ENCODE results near the gene PBX3.

The PBX3 gene

DNA sequence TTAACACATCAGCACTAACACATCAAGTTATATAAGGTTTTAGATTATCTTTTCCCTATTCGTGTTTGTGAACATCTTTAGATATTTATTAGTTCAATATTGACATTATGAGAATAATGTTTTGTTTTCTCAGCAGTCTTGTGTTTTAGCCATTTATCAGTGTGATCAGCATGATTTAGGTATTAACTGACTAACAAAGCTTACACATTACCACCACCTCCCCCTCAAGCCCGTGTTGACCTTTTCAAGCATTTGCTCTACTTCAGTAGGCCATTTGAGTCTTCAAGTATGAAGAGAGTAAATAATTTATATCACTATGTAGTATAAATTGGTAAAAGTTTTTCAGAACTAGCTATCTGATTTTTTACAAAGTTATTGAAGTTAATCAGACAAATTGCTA is 6.9 kb downstream of the PBX3 start:
- no peak for DNase-seq (ENCODE audit: low read depth)

GRCh38 chr9:125755340-125755739 is 8.2 kb downstream of the PBX3 start:
- no peak overlapping the region for H3K4me3 ChIP-seq (ENCODE audit: low read depth, low read length)
- TF ChIP-seq CTCF (conservative IDR thresholded peaks at IDR 0.05; ENCODE audit: low read depth, low read length) = no peak

More for the DNA sequence above, 6.9 kb downstream of the PBX3 start:
- H3K4me3 ChIP-seq (ENCODE audit: low read depth, low read length) = no peak overlapping the region
- TF ChIP-seq CTCF (conservative IDR thresholded peaks at IDR 0.05; ENCODE audit: low read depth, low read length) = no peak

DNA sequence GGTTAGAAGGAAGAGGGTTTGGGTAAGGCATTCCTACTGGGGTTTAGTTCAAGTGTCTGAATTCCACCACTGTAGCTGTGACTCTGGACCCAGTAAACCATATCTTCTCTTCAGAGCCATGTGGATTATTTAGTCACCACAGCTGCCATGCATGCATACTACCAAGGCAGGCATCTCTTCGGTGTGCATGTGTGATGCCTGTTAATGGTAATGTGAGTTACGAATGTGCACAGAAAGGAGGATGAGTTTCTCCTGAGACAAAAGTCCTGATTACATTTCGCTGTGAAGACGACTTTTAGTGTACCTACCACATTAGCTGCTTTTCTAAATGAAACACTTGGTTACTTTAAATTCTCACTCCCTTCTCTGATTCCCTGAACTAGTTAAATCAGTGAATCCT is 9.3 kb downstream of the PBX3 start:
- DNase-seq (ENCODE audit: low read depth) = no peak
- no peak for TF ChIP-seq CTCF (conservative IDR thresholded peaks at IDR 0.05; ENCODE audit: low read depth, low read length)
- no peak overlapping the region for H3K4me3 ChIP-seq (ENCODE audit: low read depth, low read length)

More at GRCh38 chr9:125755340-125755739, 8.2 kb downstream of the PBX3 start:
- DNase-seq (ENCODE audit: low read depth) = no peak

- H3K4me3 ChIP-seq (ENCODE audit: low read depth, low read length) = no peak overlapping the region
- DNase-seq (ENCODE audit: low read depth) = no peak
- no peak for TF ChIP-seq CTCF (conservative IDR thresholded peaks at IDR 0.05; ENCODE audit: low read depth, low read length)
Observed at GRCh38 chr9:125757834-125758233, 10.7 kb downstream of the PBX3 start.

DNA sequence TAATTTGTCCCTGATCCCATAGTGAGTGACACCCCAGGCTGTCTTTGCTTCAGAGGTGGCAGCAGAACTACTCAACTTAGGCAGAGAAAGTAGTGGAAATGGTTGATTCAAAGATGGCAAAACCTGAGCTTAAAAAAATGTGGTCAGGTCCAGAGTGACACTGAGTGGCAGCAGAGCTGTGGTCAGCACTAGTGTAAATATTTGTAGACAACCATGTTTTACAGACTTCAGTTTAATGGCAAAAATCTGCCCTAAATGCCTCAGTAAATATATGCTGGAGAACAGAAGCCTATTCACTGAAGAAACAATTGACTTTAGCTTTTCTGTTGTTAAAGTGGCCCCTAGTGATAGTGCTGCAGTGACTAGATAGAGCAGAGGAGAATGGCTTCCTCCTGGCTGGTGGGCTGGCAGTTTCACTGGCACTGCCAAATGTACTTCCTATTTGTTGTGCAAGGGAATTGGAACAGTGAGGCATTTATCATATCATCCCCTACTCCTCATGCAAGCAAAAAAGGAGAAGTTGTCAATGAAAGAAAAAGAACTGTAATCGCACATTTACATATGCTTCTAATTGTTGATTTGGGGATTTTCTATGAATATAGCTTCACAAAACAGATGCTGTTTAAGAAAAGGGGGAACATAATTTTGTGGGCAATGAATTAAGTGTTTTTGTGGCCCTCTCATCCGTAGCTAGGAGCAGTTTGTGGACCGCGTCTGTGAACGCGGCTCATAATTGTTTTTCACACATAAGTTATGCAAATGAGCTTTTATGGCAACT is 12.0 kb downstream of the PBX3 start:
- no peak for DNase-seq (ENCODE audit: low read depth)
- H3K4me3 ChIP-seq (ENCODE audit: low read depth, low read length) = no peak overlapping the region
- TF ChIP-seq CTCF (conservative IDR thresholded peaks at IDR 0.05; ENCODE audit: low read depth, low read length) = no peak

GRCh38 chr9:125759764-125760129 is 12.6 kb downstream of the PBX3 start:
- DNase-seq (ENCODE audit: low read depth) = peak; percentile 35
- no peak for TF ChIP-seq CTCF (conservative IDR thresholded peaks at IDR 0.05; ENCODE audit: low read depth, low read length)
- peak overlapping the region; percentile 40 for H3K4me3 ChIP-seq (ENCODE audit: low read depth, low read length)

DNA sequence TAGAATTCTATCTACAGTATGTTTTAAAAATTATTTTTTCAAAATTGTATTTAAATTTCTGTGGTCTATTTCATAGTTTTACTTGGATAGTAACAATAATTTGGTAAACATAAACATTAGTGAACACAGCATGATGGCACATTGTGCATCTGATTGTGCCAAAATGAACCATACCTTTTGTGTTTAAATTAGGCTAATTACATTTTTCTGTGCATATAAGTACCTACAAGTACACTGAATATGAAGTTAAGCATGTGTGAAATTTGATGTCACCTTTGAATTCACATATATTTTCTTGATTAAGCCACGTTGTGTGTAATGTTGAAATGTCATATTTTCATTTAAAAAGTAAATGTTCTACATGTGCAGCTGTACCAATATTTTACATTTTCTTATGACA is 13.4 kb downstream of the PBX3 start:
- DNase-seq (ENCODE audit: low read depth) = no peak
- no peak overlapping the region for H3K4me3 ChIP-seq (ENCODE audit: low read depth, low read length)
- TF ChIP-seq CTCF (conservative IDR thresholded peaks at IDR 0.05; ENCODE audit: low read depth, low read length) = no peak
